NCI-H1048 (cell line): ENCODE measurements around the gene FREM1.

Source experiments
- DNase-seq: peaks from one replicate; lab custom pipeline; 2025; lab: John Stamatoyannopoulos, UW

The FREM1 gene

GRCh38 chr9:14705079-14705478 is 205.1 kb downstream of the FREM1 start:
- DNase-seq: no peak

DNA sequence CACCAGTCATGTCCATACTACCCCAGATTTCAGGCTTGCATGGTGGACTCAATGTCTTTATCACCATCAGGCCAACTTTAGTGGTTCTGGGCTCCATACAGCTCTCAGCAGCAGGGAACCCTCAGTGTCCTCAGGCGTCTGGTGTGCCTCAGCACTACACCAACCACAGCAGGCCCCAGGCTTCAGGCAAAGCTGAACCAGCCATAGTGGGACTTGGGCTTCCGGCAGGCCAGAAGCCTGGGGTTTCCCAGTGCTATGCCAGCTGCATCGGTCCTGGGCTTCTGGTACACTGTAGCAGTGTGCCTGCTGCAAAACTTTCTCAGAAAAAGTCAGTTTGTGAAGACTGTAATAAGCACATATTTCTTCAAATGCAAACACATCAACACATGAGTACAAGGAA is 205.9 kb downstream of the FREM1 start:
- DNase-seq: no peak

DNA sequence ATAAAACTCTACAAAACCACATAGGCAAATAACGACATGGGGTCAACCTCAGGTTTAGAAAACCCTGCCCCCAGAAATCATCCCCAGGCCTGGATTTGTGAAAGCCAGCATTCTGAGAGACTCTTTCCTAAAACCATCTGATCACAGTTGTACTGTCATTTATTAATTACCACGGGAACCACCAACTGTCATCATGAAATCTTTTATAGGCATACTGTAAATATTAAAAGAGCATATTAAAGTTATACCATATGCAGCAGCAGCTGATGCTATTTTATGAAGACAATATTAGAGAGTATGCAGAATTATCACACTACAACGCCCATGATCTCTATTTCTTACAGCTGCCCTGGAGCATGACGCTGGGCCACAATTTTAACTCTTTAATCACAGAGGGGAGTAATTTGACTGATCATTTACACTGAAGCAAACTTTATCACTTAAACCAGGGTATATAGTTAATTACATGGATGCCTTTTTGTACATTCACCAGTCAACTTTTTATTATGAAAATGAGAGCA is 208.0 kb downstream of the FREM1 start:
- no peak for DNase-seq

- no peak for DNase-seq
Measured at GRCh38 chr9:14693251-14693861, 216.9 kb downstream of the FREM1 start, which contains the start of gene ZDHHC21. Gene ZDHHC21, minus strand, starts transcription at chr9:14693432. Its CDS starts 19,092 bp downstream, at chr9:14674340.

DNA sequence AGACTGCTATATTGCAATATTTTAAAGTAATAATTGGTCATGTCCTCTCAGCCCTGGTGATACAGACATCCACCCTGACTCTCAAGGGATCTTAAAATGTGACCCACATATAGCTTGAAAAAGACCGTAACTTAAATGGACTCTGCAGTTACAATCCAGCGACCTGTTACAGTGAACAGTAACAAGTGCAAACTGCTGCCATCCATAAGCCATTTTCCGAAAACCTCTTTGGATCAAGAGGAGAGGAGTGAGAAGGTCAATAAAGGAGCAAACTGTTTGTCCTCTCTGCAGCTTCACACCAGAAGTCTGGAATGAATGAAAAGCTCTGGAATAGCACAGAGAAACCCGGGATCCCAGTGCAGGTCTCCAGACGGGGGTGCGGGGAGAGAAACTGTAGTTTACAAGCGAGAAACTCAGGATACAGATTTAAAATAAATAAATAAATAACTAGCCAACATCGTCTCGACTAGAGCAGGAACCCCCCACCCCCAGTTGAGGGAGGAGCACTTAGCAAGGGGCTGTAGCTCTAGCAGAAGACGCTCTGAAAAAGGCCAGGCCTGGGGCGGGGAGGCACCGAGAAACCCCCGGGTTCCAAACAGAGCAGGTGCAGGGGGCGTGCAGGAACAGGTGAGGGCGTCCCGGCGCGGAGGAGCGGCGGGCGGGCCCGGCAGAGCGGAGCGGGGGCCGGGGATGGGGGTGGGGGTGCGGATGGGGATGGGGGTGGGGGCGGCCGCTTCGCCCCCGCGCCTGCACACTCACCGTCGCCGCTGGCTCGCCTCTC is 217.6 kb downstream of the FREM1 start:
- no peak for DNase-seq

GRCh38 chr9:14690948-14691730 is 219.1 kb downstream of the FREM1 start:
- no peak for DNase-seq

- no peak for DNase-seq
Measured at GRCh38 chr9:14687042-14687719, 223.0 kb downstream of the FREM1 start.

GRCh38 chr9:14686168-14686567 is 224.1 kb downstream of the FREM1 start:
- DNase-seq: no peak
